ENCODE results near the gene TAS1R3. TPM values are rescaled to one million over a fixed set of nuclear protein-coding genes. Genes with fewer than 3 reads are reported as not detected.

TAS1R3 gene
- total and polyA plus RNA-seq, 10 of the 15 experiments (the other 5 are each of a cell fraction or from before 2014, with no cell fraction given): 0.04 to 0.51 (median 0.08) TPM; not detected in 3

- TF ChIP-seq BCLAF1 (IDR thresholded peaks at IDR 0.05) (0 out of 2 replicates have a peak, but pooled peaks have one; percentile 27), CREB1 (IDR thresholded peaks at IDR 0.05; ENCODE audit: low read depth) (peak; percentile 94), E2F8 (IDR thresholded peaks at IDR 0.05; ENCODE audit: low read depth, partially characterized antibody) (peak; percentile 97), ZBTB4 (CRISPR knock-in tag; IDR thresholded peaks at IDR 0.05) (no peak), JUND (IDR thresholded peaks at IDR 0.05; ENCODE audit: low read depth, low read length) (0 out of 2 replicates have a peak, but pooled peaks have one; percentile 54), SIX5 (IDR thresholded peaks at IDR 0.05; ENCODE audit: low read depth, low read length, severe bottlenecking) (peak; percentile 94), EP300 (IDR thresholded peaks at IDR 0.05; ENCODE audit: borderline replicate concordance in 1 of 2, control insufficient read depth in 1 of 2, low read depth in 2 of 2, low read length in 2 of 2) (peak in 1 of 2 experiments; percentile 32; a peak in 1 of 4 replicates), HDAC6 (IDR thresholded peaks at IDR 0.05; ENCODE audit: unreplicated experiment) (peak; percentile 20), SREBF1 (IDR thresholded peaks at IDR 0.05; ENCODE audit: low read length) (peak; percentile 86), RAD21 (IDR thresholded peaks at IDR 0.05; ENCODE audit: insufficient read depth, low read depth, low read length) (no peak), GATAD2B (conservative IDR thresholded peaks at IDR 0.05; ENCODE audit: low read depth) (peak; percentile 94), HDAC2 (IDR thresholded peaks at IDR 0.05) (no peak), POLR2A (IDR thresholded peaks at IDR 0.05; ENCODE audit: low read depth, low read length) (peak; percentile 86), TCF3 (IDR thresholded peaks at IDR 0.05; ENCODE audit: borderline replicate concordance, insufficient read depth, low read depth, low read length) (peak; percentile 78; the same call in 1 of the 2 replicates), BACH1 (IDR thresholded peaks at IDR 0.05; ENCODE audit: borderline replicate concordance) (peak; percentile 83), MEF2B (IDR thresholded peaks at IDR 0.05; ENCODE audit: partially characterized antibody, poor library complexity, severe bottlenecking) (peak; percentile 47), IKZF2 (IDR thresholded peaks at IDR 0.05) (peak in 1 of 2 experiments; percentile 64; a peak in 2 of 4 replicates), E2F4 (IDR thresholded peaks at IDR 0.05; ENCODE audit: low read depth, low read length) (no peak), CHD1 (IDR thresholded peaks at IDR 0.05; ENCODE audit: low read depth, low read length) (0 out of 2 replicates have a peak, but pooled peaks have one; percentile 80)
Observed at GRCh38 chr1:1374929-1375662, 44.0 kb downstream of the TAS1R3 start, which contains the start of gene AURKAIP1 (continued).

Data from GM12878 (cell line).